Thymus (tissue), 14 donors: ENCODE measurements around the gene LRIF1. TPM values are rescaled to one million over a fixed set of nuclear protein-coding genes. Genes with fewer than 3 reads are reported as not detected.
A peak's percentile ranks its signal among the peaks of the same experiment; 100 is the strongest.
"Not testable (repeated sequence)": the region's sequence is repeated elsewhere in the genome, so short reads cannot be mapped to it uniquely, and the experiment has no call there.

Experiments
- DNase-seq, 9 donors: peaks; one replicate each; pipeline ENCODE4 v3.0.0-alpha.2; 2013; ENCODE audit warnings: low spot score in 9 of 9, low read depth in 6 of 9, missing footprints in 1 of 9
- H3K27ac ChIP-seq, 2 donors: one replicate each; pipeline ENCODE4 v1.5.1; 2013; ENCODE audit warnings: control low read depth in 1 of 2, low read depth in 1 of 2, low read length in 1 of 2, mild to moderate bottlenecking in 1 of 2, moderate library complexity in 1 of 2
- H3K27me3 ChIP-seq, 2 donors: one replicate each; pipeline ENCODE4 v1.5.1; 2013; ENCODE audit warnings: low read length in 1 of 2; ENCODE audit not compliant: control insufficient read depth in 2 of 2, insufficient read depth in 1 of 2
- H3K36me3 ChIP-seq, 2 donors: one replicate each; pipeline ENCODE4 v1.5.1; 2013; ENCODE audit warnings: low read length in 1 of 2, mild to moderate bottlenecking in 1 of 2, moderate library complexity in 1 of 2; ENCODE audit not compliant: control insufficient read depth in 2 of 2, insufficient read depth in 2 of 2
- H3K4me1 ChIP-seq, 2 donors: one replicate each; pipeline ENCODE4 v1.5.1; 2013; ENCODE audit warnings: low read length in 2 of 2; ENCODE audit not compliant: control insufficient read depth in 2 of 2, insufficient read depth in 2 of 2
- H3K4me3 ChIP-seq, 2 donors: one replicate each; pipeline ENCODE4 v1.5.1; 2013; ENCODE audit warnings: low read length in 2 of 2, control low read depth in 1 of 2, mild to moderate bottlenecking in 1 of 2
- H3K9me3 ChIP-seq, 2 donors: one replicate each; pipeline ENCODE4 v1.5.1; 2013; ENCODE audit warnings: low read length in 1 of 2, mild to moderate bottlenecking in 1 of 2; ENCODE audit not compliant: control insufficient read depth in 2 of 2, insufficient read depth in 1 of 2
- WGBS: extraction: QIAGEN DNeasy Blood & Tissue Kit; methylation state at CpG from one replicate; pipeline ENCODE4 v1.1.7; 2013; 5-methylcytosine and 5-hydroxymethylcytosine counted together
- long read RNA-seq, 10 donors: transcript quantifications; one replicate each; lab custom pipeline, GENCODE V29; 2026
- polyA plus RNA-seq: library from polyadenylated mRNA; stranded (reverse); fragments of 200-250 nt; gene quantifications from one replicate; pipeline ENCODE4 v1.2.3, GENCODE V29; 2013
- total RNA-seq: library from RNA; stranded (reverse); fragments of 120-200 nt; gene quantifications from one replicate; pipeline ENCODE4 v1.2.4, GENCODE V29; 2013
- donor health status: healthy.

LRIF1 gene
- total RNA-seq (17.6 TPM), polyA plus RNA-seq (32.8 TPM)
- long read RNA-seq, donor 1: 0 reads
- long read RNA-seq, donor 2, partial matches to known transcripts: 0 of 6 reads
- long read RNA-seq, donor 2, other reads (novel, unspliced or antisense): 0 of 6 reads
- long read RNA-seq, donor 3, transcript LRIF1-202 (3 exons, 1,796 nt): major isoform, 6 of 6 reads
- long read RNA-seq, donor 3, partial matches to known transcripts: 0 of 6 reads
- long read RNA-seq, donor 3, other reads (novel, unspliced or antisense): 0 of 6 reads
- long read RNA-seq, donor 4, partial matches to known transcripts: 0 of 4 reads
- long read RNA-seq, donor 4, other reads (novel, unspliced or antisense): 0 of 4 reads
- long read RNA-seq, donor 5, partial matches to known transcripts: 8 of 14 reads
- long read RNA-seq, donor 5, other reads (novel, unspliced or antisense): 0 of 14 reads
- long read RNA-seq, donor 6, partial matches to known transcripts: 0 of 1 reads
- long read RNA-seq, donor 6, other reads (novel, unspliced or antisense): 0 of 1 reads
- long read RNA-seq, donor 7, transcript LRIF1-202 (3 exons, 1,796 nt): minor isoform, 5 of 11 reads
- long read RNA-seq, donor 7, transcript LRIF1-201 (4 exons, 3,475 nt): major isoform, 6 of 11 reads
- long read RNA-seq, donor 7, partial matches to known transcripts: 0 of 11 reads
- long read RNA-seq, donor 7, other reads (novel, unspliced or antisense): 0 of 11 reads
- long read RNA-seq, donor 8, partial matches to known transcripts: 0 of 1 reads
- long read RNA-seq, donor 8, other reads (novel, unspliced or antisense): 0 of 1 reads
- long read RNA-seq, donor 9, partial matches to known transcripts: 0 of 4 reads
- long read RNA-seq, donor 9, other reads (novel, unspliced or antisense): 0 of 4 reads
- long read RNA-seq, donor 10, partial matches to known transcripts: 15 of 17 reads
- long read RNA-seq, donor 10, other reads (novel, unspliced or antisense): 0 of 17 reads

DNA sequence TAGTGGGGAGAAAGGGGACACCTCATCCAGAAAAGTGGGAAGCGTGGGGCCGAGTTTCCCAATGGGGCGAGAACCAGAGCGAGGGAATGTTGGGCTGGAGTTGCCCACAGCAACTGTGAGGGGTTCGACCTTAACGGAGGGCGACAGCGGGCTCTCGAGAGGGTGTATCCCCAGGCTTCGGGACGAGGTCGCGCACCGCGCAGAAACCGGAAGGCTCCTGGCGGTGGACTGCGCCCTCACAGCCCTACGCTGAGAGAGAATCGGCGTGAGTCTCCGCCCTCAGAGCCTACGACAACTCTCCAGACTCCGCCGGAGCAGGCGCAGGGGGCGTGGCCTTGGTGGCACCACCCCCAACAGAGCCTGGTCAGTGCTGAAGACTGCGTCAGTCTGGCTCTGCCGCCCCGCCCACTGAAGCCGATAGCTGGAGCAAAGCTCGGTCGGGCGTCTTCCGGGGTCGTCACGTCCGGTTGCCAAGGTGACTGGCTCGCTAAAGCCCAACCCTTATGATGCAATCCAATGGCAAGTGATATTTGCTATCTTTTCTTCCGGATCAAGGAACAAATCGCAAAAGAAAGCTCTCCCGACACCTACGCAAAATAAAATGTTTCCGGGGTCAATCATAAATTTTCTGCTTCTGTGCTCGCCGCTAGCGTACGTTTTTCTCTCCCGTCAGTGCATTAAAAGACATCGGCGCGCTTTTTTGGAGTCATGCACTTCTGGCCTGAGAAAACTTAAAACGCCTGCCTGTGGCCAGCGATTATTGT, at the start of gene LRIF1:
Gene LRIF1, minus strand, starts transcription at position 232 of the 764 bp plus-strand sequence. CDS start 234 bp downstream, outside the sequence.
- H3K27me3 ChIP-seq: peaks cover 2 to 3% of the 10 kb centered on the region in 2 donors
- peak within 1 kb of the TSS; percentile 62 to 80 for H3K4me3 ChIP-seq
- peak within 1 kb of the TSS; percentile 93 to 99 for H3K27ac ChIP-seq
- H3K36me3 ChIP-seq: no peaks in the 10 kb centered on the region
- no peaks in the 10 kb centered on the region for H3K4me1 ChIP-seq
- 3% methylated on average over 54 of the region's 54 CpGs for WGBS
- peaks cover 0 to 9% of the 10 kb centered on the region in 2 donors for H3K9me3 ChIP-seq
- peak; percentile 95 to 99 (median 98) for DNase-seq

DNA sequence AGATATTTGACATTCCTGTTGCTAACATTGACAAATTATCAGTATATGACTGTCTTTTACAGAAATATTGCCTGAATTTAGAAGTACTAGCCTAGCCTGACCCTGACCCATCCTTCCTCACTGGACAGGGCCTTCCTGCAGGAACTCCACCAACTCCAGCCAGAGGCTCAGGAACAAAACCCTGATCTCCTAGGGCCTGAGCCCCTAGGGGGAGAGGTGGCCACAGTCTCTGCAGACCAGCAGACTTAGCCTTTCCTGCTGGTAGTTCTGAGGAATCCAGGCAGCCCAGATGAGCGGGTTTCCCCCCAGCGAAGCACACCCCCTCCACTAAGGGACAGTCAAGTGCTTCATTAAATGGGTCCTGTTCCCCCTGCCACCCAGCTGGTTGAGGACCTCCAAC, 44.3 kb upstream of the LRIF1 start:
- Histone ChIP-seq H3K9me3 (peaks cover 0 to 1% of the 10 kb centered on the region in 2 donors), H3K4me3 (no peak overlapping the region), H3K36me3 (no peaks in the 10 kb centered on the region), H3K27ac (no peak overlapping the region), H3K27me3 (no peaks in the 10 kb centered on the region), H3K4me1 (no peaks in the 10 kb centered on the region)
- DNase-seq: no peak
- WGBS: 95% methylated on average over 2 of the region's 2 CpGs

DNA sequence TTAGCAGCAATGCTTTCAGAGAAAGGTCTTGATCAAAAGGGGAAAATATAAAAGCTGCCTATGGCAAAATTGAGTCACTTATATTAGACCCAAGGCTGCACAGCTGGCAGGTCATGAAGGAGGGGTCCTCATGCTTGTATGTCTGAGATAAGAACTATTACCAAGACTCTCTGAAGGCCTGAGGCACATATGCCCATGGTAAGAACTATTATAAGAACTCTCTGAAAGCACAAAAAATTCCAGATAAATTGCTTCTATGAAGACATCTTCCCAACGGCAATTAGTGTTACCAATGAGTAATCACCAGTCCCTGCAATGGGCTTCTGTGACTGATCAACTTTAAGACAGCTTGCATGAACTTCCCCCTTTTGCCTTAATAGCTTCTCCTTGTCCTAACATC, 42.8 kb upstream of the LRIF1 start:
- H3K4me1 ChIP-seq: no peaks in the 10 kb centered on the region
- no peak overlapping the region for H3K4me3 ChIP-seq
- peaks cover 0 to 1% of the 10 kb centered on the region in 2 donors for H3K9me3 ChIP-seq
- H3K27ac ChIP-seq: no peak overlapping the region
- DNase-seq: no peak
- no peaks in the 10 kb centered on the region for H3K36me3 ChIP-seq
- H3K27me3 ChIP-seq: no peaks in the 10 kb centered on the region
- 97% methylated on average over 1 of the region's 1 CpG for WGBS

DNA sequence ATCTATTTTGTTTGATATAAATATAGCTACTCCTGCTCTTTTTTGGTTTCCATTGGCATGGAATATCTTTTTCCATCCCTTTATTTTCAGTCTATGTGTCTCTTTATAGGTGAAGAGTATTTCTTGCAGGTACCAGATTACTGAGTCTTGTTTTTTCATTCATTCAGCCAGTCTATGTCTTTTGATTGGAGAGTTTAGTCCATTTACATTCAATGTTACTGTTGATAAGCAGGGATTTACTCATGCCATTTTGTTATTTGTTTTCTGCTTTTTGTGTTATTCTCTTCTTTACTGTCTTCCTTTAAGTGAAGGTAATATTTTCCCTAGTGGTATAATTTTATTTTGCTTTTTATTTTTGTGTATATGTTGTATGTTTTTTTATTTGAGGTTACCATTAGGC, 35.9 kb upstream of the LRIF1 start:
- not testable (repeated sequence) for H3K4me3 ChIP-seq, H3K27me3 ChIP-seq, H3K27ac ChIP-seq, H3K4me1 ChIP-seq, DNase-seq, H3K36me3 ChIP-seq, H3K9me3 ChIP-seq

- H3K27ac ChIP-seq, H3K4me1 ChIP-seq, H3K36me3 ChIP-seq, H3K4me3 ChIP-seq, H3K27me3 ChIP-seq, H3K9me3 ChIP-seq: not testable (repeated sequence)
- WGBS: 16% methylated on average over 2 of the region's 2 CpGs
- DNase-seq: peak in 7 of 9 donors; percentile 4 to 53 (median 8)
Measured at GRCh38 chr1:110992329-110992728, 28.6 kb upstream of the LRIF1 start.

- not testable (repeated sequence) for H3K36me3 ChIP-seq, H3K27me3 ChIP-seq, H3K4me1 ChIP-seq, H3K27ac ChIP-seq, DNase-seq, H3K9me3 ChIP-seq, H3K4me3 ChIP-seq
- 98% methylated on average over 1 of the region's 1 CpG for WGBS
Measured at GRCh38 chr1:110991295-110991694, 27.6 kb upstream of the LRIF1 start.

- WGBS: 92% methylated on average over 3 of the region's 3 CpGs
Measured at GRCh38 chr1:110990541-110990940, 26.8 kb upstream of the LRIF1 start.

GRCh38 chr1:110986407-110986891, 22.7 kb upstream of the LRIF1 start:
- Histone ChIP-seq H3K27me3 (peaks cover 0 to 2% of the 10 kb centered on the region in 2 donors), H3K4me1 (no peaks in the 10 kb centered on the region), H3K4me3 (no peak overlapping the region), H3K9me3 (no peaks in the 10 kb centered on the region), H3K27ac (no peak overlapping the region), H3K36me3 (no peaks in the 10 kb centered on the region)
- DNase-seq: no peak

More at GRCh38 chr1:110990541-110990940, 26.8 kb upstream of the LRIF1 start:
- no peak for DNase-seq
- Histone ChIP-seq H3K4me1 (no peaks in the 10 kb centered on the region), H3K9me3 (no peaks in the 10 kb centered on the region), H3K27me3 (peaks cover 0 to 2% of the 10 kb centered on the region in 2 donors), H3K36me3 (no peaks in the 10 kb centered on the region), H3K4me3 (no peak overlapping the region), H3K27ac (no peak overlapping the region)
